RWPE2 (cell line): Measurements from ENCODE around the gene CRABP1.

Experiments
- ATAC-seq: fragments of 200-7000 bp; cut with Tn5 transposase; 3 replicates; pipeline ENCODE4 v1.9.1; 2021; ENCODE audit warnings: low read depth
- DNase-seq: peaks from one replicate; pipeline ENCODE4 v3.0.0-alpha.2; 2020; ENCODE audit warnings: low spot score
- H3K27ac ChIP-seq: fragments of 450-650 bp; 2 replicates; pipeline ENCODE4 v1.5.1; 2017; ENCODE audit warnings: mild to moderate bottlenecking; ENCODE audit not compliant: poor library complexity, severe bottlenecking
- H3K27me3 ChIP-seq: fragments of 250-450 bp; sonication (Bioruptor Pico); 2 replicates; pipeline ENCODE4 v1.5.1; 2021; ENCODE audit warnings: mild to moderate bottlenecking, moderate library complexity; ENCODE audit not compliant: insufficient read depth, poor library complexity, severe bottlenecking
- H3K36me3 ChIP-seq: fragments of 250-450 bp; sonication (Bioruptor Pico); 2 replicates; pipeline ENCODE4 v1.5.1; 2020; ENCODE audit warnings: low read depth, mild to moderate bottlenecking, moderate library complexity
- H3K4me1 ChIP-seq: fragments of 250-450 bp; sonication (Bioruptor Pico); 2 replicates; pipeline ENCODE4 v1.5.1; 2021; ENCODE audit warnings: mild to moderate bottlenecking, moderate library complexity; ENCODE audit not compliant: insufficient read depth, poor library complexity, severe bottlenecking
- H3K4me3 ChIP-seq: fragments of 250-450 bp; sonication (Bioruptor Pico); 2 replicates; pipeline ENCODE4 v1.5.1; 2021; ENCODE audit warnings: mild to moderate bottlenecking, moderate library complexity; ENCODE audit not compliant: severe bottlenecking
- H3K9me3 ChIP-seq: fragments of 250-450 bp; sonication (Bioruptor Pico); 2 replicates; pipeline ENCODE4 v1.5.1; 2021; ENCODE audit warnings: mild to moderate bottlenecking, moderate library complexity; ENCODE audit not compliant: severe bottlenecking
- CTCF ChIP-seq: fragments of 450-650 bp; IDR thresholded peaks from one replicate; pipeline ENCODE4 v1.5.1; 2017; ENCODE audit warnings: mild to moderate bottlenecking, moderate library complexity; ENCODE audit not compliant: poor library complexity, severe bottlenecking

The CRABP1 gene

DNA sequence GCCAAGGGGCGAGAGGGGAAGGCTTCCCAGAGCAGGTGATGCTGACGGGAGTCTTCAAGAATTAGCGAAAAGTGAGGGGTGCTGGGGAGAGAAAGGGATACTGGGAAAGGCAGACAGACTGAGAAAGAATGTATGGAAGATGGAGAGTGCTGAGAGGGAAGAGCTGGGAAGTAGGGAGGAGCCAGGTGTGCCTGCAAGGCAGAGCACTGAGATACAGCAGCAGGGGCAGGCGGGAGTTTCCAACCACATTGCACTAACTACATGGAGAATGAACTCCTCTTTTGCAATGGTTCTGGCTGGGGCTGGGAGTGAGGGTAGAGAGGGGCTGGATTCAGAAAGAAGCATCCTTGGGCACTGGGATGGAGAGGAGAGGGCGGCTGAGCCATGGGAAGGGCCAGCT, 16.0 kb upstream of the CRABP1 start:
- DNase-seq (no peak), ATAC-seq (0 out of 3 replicates have a peak, but pooled peaks have one; percentile 8)
- Histone ChIP-seq H3K27me3 (no peaks in the 10 kb centered on the region), H3K4me3 (no peak overlapping the region), H3K27ac (no peak overlapping the region), H3K4me1 (peaks cover 3% of the 10 kb centered on the region), H3K9me3 (no peaks in the 10 kb centered on the region), H3K36me3 (no peaks in the 10 kb centered on the region)
- TF ChIP-seq CTCF = no peak

DNA sequence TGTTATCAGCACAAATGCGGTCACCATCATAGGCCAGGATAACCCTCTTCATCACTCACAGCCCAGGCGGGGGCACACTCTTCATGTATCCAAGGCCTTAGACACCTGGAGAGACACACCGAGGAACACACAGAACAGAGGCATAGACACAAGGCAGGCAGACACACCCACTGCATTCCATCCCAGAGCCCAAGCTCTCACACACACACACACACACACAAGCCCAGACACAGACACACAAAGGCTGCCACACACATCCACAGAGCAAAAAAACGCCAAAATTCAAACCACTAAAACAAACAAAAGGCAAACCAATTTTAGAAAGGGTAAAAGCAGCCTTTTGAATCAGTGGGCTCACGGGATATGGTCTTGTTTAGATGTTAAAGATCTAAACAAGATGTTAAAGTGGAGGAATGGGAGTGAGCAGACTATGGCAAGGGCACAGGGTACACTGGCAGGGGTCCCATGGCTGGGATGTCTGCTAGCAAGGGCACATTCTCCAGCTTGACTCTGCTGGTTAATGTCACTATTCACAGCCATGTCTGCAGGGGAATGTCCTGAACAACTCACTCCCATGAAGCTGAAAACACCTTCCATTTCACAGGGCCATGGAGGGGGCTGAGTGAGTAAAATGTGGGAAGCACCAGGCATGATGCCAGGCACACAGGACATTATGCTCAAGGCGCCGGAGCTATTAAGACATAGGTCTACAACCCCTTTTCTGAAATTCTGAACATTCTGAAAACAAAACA, 14.9 kb upstream of the CRABP1 start:
- peaks cover 3% of the 10 kb centered on the region for H3K4me1 ChIP-seq
- TF ChIP-seq CTCF = no peak
- H3K4me3 ChIP-seq = no peak overlapping the region
- no peak for DNase-seq
- no peak overlapping the region for H3K27ac ChIP-seq
- peak; percentile 17; the same call in 1 of the 3 replicates for ATAC-seq
- no peaks in the 10 kb centered on the region for H3K27me3 ChIP-seq
- H3K9me3 ChIP-seq = no peaks in the 10 kb centered on the region
- H3K36me3 ChIP-seq = no peaks in the 10 kb centered on the region

DNA sequence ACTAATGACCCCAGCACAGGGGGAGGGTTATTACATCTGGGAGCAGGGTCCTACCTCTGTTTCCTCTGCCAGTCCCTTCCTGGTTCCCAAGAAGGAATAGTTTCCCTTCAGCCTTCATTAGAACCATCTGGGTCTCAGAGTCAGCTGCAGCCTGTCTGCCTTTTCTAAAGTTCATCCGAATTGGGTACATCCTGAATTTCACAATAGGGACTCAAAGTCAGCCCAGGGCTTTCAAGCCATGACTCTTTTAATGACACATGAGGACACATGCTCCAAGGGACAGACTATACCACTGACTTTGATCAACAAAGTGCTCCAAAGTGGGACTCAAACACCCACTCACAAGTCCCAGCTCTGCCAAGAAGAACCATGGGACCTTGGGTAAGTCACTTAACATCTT, 12.7 kb upstream of the CRABP1 start:
- no peak for TF ChIP-seq CTCF
- Histone ChIP-seq H3K9me3 (no peaks in the 10 kb centered on the region), H3K4me1 (peaks cover 2% of the 10 kb centered on the region), H3K36me3 (no peaks in the 10 kb centered on the region), H3K27ac (no peak overlapping the region), H3K4me3 (no peak overlapping the region), H3K27me3 (no peaks in the 10 kb centered on the region)
- no peak for DNase-seq
- no peak for ATAC-seq

- H3K4me1 ChIP-seq = no peaks in the 10 kb centered on the region
- no peak overlapping the region for H3K27ac ChIP-seq
- no peak for TF ChIP-seq CTCF
- ATAC-seq (no peak), DNase-seq (no peak)
- no peak overlapping the region for H3K4me3 ChIP-seq
- H3K36me3 ChIP-seq = no peaks in the 10 kb centered on the region
- no peaks in the 10 kb centered on the region for H3K27me3 ChIP-seq
- H3K9me3 ChIP-seq = no peaks in the 10 kb centered on the region
Observed at GRCh38 chr15:78329625-78330024, 10.5 kb upstream of the CRABP1 start.

DNA sequence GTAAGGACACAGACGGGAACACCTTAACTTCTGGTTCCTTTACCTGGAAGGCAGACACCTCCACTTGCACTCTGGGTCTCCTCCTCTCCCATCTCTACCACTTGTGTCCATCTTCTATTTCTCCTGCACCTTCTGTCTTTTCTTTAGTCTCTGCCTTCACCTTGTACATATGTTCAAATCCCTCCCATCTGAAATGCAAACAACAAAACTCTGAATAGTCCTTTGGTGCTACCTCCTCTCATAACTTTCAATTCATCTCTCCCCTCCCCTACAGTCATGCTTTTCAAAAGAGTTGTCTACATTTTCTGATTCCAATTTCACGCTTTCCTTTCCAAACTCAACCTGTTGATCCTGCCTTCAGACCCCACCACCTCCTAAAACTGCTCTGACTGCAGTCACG, 5.3 kb upstream of the CRABP1 start:
- no peak for TF ChIP-seq CTCF
- Histone ChIP-seq H3K27me3 (peaks cover 30% of the 10 kb centered on the region), H3K36me3 (no peaks in the 10 kb centered on the region), H3K4me1 (no peaks in the 10 kb centered on the region), H3K4me3 (no peak overlapping the region), H3K27ac (no peak overlapping the region), H3K9me3 (no peaks in the 10 kb centered on the region)
- DNase-seq (no peak), ATAC-seq (no peak)
